Measurements from ENCODE around the gene CEACAM18. TPM values are rescaled to one million over a fixed set of nuclear protein-coding genes. Genes with fewer than 3 reads are reported as not detected.
"Not testable (repeated sequence)": the region's sequence is repeated elsewhere in the genome, so short reads cannot be mapped to it uniquely, and the experiment has no call there.

Gene CEACAM18
- total RNA-seq, 3 donors from 2014 or later = not detected

GRCh38 chr19:51490676-51491075 lies 12.3 kb downstream of the CEACAM18 start:
- intact Hi-C loops (cut with DNase I; ENCODE audit: low total_unique reads) = no loop called here
- peaks cover 0 to 16% of the 10 kb centered on the region in 2 donors for H3K27me3 ChIP-seq
- no peaks in the 10 kb centered on the region for H3K4me1 ChIP-seq
- no peaks in the 10 kb centered on the region for H3K36me3 ChIP-seq
- TF ChIP-seq POLR2AphosphoS5 (IDR thresholded peaks at IDR 0.05) (no peak), CTCF (IDR thresholded peaks at IDR 0.05) (no peak), POLR2A (IDR thresholded peaks at IDR 0.05) (no peak)
- no peak overlapping the region for H3K4me3 ChIP-seq
- H3K27ac ChIP-seq = no peak overlapping the region
- no peak for DNase-seq (ENCODE audit: low spot score in 2 of 2)
- H3K9me3 ChIP-seq = no peaks in the 10 kb centered on the region

- Histone ChIP-seq H3K27ac (no peak overlapping the region), H3K27me3 (peaks cover 0 to 16% of the 10 kb centered on the region in 2 donors), H3K4me1 (no peaks in the 10 kb centered on the region), H3K4me3 (no peak overlapping the region), H3K9me3 (no peaks in the 10 kb centered on the region), H3K36me3 (no peaks in the 10 kb centered on the region)
- intact Hi-C loops (cut with DNase I; ENCODE audit: low total_unique reads) = no loop called here
- TF ChIP-seq CTCF (IDR thresholded peaks at IDR 0.05) = no peak
- no peak for TF ChIP-seq POLR2A (IDR thresholded peaks at IDR 0.05)
- no peak for TF ChIP-seq POLR2AphosphoS5 (IDR thresholded peaks at IDR 0.05)
- no peak for DNase-seq (ENCODE audit: low spot score in 2 of 2)
These were observed 13.2 kb downstream of the CEACAM18 start for GRCh38 chr19:51491586-51491985.

- intact Hi-C loops (cut with DNase I; ENCODE audit: low total_unique reads) = no loop called here
- Histone ChIP-seq H3K4me1 (no peaks in the 10 kb centered on the region), H3K9me3 (no peaks in the 10 kb centered on the region), H3K36me3 (no peaks in the 10 kb centered on the region), H3K27ac (no peak overlapping the region), H3K27me3 (peaks cover 0 to 16% of the 10 kb centered on the region in 2 donors), H3K4me3 (no peak overlapping the region)
- TF ChIP-seq CTCF (IDR thresholded peaks at IDR 0.05) (no peak), POLR2A (IDR thresholded peaks at IDR 0.05) (no peak), POLR2AphosphoS5 (IDR thresholded peaks at IDR 0.05) (no peak)
- DNase-seq (ENCODE audit: low spot score in 2 of 2) = no peak
These were observed 15.4 kb downstream of the CEACAM18 start for GRCh38 chr19:51493776-51494175.

GRCh38 chr19:51497666-51498065 lies 19.3 kb downstream of the CEACAM18 start:
- intact Hi-C loops (cut with DNase I; ENCODE audit: low total_unique reads) = no loop called here
- H3K27ac ChIP-seq = no peak overlapping the region
- H3K4me1 ChIP-seq = no peaks in the 10 kb centered on the region
- no peak for DNase-seq (ENCODE audit: low spot score in 2 of 2)
- peaks cover 0 to 5% of the 10 kb centered on the region in 2 donors for H3K27me3 ChIP-seq
- H3K36me3 ChIP-seq = no peaks in the 10 kb centered on the region
- TF ChIP-seq CTCF (IDR thresholded peaks at IDR 0.05) (no peak), POLR2A (IDR thresholded peaks at IDR 0.05) (no peak), POLR2AphosphoS5 (IDR thresholded peaks at IDR 0.05) (no peak)
- no peak overlapping the region for H3K4me3 ChIP-seq
- no peaks in the 10 kb centered on the region for H3K9me3 ChIP-seq

GRCh38 chr19:51500931-51501330 lies 22.6 kb downstream of the CEACAM18 start:
- H3K27me3 ChIP-seq; intact Hi-C loops (cut with DNase I; ENCODE audit: low total_unique reads); DNase-seq (ENCODE audit: low spot score in 2 of 2); H3K36me3 ChIP-seq; H3K4me1 ChIP-seq; H3K27ac ChIP-seq; H3K4me3 ChIP-seq: not testable (repeated sequence)
- peaks cover 13 to 15% of the 10 kb centered on the region in 2 donors for H3K9me3 ChIP-seq
